Fibroblast of skin of right biceps (primary cell): ENCODE measurements around the gene FANCE.

ENCODE experiments used
- DNase-seq: peaks from one replicate; pipeline ENCODE4 v3.0.0-alpha.2; 2013

FANCE gene

DNA sequence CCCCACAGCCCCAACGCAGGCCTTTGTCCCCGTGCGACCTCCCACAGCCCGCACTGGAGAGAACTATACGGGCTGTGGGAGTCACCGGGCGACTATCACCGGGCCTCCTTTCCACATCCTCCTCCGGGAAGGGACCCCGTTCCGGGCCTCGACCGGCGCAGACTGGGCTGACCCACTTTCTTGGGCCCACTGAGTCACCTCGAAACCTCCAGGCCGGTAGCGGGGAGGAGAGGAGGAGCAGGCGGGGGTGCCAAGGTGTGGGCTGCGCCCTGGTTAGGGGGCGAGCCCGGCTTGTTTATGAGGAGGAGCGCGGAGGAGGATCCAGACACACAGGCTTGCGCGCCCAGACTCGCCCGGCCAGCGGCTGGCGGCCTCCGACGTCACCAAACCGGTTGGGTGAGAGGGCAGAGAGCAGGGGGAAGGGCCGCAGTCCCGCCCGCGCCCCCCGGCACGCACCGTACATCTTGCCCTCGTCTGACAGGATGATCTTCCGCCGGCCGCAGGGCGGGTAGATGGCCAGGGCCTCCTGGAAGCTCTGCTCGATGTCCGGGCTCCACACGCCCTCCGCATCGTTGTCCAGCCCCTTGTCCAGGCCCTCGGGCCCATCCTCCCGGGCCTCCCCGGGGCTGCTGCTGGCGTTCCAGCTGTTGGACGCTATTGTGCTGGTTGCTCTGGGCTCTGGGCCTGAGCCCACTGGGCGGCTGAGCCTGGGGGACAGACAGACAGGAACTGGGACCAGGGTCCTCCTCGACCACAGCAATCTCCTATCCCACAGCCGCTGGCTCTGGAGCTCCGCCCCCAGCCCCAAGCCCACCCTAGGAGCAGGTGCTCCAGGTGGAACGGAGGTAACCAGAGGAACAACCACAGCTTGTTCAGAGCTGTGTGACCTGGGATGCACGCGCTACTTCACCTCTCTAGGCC, 34.1 kb downstream of the FANCE start:
- DNase-seq: no peak

DNA sequence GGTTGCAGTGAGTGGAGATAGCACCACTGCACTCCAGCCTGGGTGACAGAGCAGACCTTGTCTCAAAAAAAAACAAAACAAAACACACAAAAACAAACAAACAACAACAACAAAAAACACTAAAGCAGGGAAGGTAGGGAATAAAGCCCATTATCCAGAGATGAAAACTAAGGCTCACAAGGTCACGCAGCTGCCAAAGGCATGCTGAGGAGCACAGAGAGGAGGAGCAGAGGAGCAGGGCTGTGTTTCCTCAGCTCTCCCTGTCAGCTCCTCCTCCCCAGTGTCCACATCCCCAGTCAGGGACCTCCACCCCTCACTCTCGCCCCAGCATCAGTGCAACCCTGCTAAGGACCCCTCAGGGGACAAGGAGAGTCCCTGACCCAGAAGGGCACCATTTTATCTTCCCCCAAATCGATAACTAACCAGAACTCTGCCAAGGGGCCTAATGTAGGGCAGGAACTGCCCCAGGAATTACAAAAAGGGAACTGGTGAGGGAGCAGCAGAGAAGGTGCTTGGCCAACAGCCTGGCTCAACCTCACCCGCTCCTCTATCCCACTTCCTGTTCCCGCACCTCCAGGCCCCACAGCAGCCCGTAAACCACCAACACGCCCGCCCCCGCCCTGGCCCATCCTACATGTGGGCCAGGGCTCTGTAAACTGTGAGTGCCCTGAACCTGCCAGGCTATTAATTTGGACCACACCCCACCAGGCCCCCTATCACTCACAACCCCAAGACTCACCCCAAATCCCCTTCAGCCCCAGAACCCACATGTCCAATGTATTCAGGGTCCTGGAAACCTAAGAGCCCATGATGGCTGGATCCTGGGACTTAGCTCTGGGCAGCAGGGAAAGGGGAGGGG, 35.7 kb downstream of the FANCE start:
- DNase-seq: peak; percentile 61

DNA sequence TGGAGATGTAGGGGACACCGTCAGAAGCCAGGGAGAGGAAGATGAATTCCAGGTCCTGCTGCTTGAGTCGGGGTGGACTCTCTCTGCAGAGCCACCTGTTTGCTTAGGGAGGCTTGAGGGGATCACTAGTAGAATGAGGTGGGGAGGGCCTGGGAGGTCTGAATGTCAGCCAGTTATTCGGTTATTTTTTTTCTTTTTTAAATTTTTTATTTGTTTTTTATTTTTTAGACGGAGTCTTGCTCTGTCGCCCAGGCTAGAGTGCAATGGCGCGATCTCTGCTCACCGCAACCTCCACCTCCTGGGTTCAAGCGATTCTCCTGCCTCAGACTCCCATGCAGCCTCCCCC, 36.4 kb downstream of the FANCE start:
- DNase-seq: no peak

DNA sequence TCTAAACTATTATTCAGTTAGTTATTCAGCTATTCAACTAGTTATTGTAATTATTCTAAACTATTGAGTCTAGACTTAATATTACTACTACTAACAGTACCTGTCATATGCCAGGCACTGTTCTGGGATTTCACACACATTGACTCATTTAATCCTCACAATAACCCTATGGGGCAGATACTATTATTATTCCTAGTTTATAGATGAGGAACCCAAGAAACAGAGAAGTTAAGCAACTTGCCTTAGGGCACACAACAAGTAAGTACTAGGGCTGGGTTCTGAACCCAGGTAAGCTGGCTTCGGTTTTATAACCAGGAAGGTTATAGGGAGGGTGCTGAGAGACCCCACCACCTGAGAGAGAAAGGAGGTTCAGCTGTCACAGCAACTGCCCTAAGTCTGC, 36.9 kb downstream of the FANCE start:
- DNase-seq: no peak

DNA sequence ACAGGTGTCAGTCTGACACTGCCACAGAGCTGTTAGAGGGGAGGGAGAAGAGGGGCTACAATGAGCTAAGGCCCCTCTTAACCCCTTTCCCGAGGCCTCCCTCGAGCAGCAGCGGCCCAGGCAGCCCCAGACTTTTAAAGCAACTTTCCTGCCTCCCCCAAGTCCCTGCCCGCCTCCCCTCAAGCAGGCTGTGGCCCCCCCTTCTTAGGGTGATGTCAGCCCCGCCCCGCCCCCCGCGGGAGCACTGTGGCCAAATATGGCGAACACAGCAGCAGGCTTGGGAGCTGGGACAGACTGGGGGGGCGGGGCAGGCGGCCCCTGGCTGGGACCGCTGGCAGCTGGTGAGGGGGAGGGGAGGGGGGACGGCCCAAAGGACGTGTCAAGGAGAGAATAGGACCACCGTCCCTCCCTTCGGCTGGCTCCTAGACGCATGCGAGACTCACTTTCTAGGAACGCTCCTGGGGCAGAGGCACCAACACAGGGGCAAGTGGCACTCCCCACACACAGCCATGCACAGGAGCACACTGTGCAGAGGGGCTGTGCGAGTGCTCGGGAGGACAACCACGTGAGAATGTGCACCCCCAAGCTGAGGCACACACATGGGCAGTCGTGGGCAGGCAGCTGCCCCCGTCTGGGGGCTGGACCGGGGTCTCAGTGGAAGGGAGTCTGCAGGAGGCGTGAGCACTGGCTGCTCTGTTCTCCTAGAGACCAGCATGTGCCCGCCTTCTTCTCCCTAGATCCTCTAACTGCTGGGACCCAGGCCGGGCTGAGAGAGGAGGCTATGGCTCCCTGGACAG, 38.1 kb downstream of the FANCE start:
- peak; percentile 95 for DNase-seq

DNA sequence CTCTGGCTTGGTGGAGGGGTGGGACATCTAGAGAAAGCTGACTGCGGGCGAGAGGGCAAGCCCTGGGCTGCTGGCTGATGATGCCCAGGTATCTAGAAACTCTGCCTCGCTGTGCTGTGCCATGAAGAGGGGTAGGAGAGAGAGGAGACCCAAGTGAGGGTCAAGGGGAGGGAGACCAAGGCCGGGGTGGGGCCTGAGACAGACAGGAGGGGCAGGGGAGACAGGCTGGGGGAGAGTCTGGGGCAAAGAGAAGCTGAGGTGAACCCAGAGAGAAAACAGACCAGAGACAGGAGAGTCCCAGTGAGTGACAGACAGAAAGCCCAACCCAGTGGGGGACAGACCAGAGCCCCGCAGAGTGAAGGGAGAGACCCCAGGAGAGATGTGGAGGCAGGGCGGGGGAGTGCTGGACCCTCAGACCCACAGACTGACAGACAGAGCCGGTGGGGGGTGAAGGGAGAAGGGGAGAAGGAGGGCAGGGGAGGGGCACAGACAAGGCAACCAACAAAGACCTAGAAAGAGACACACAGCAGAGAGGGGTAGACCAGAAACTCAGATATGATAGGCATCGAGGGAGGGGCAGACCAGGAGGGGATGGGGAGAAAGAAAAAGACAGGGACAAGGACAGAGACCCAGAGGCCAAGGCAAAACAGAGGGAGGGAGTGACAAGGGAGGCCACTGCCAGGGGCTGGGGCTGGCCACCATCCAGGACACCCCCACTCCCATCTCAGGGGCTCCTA, 38.9 kb downstream of the FANCE start:
- no peak for DNase-seq

DNA sequence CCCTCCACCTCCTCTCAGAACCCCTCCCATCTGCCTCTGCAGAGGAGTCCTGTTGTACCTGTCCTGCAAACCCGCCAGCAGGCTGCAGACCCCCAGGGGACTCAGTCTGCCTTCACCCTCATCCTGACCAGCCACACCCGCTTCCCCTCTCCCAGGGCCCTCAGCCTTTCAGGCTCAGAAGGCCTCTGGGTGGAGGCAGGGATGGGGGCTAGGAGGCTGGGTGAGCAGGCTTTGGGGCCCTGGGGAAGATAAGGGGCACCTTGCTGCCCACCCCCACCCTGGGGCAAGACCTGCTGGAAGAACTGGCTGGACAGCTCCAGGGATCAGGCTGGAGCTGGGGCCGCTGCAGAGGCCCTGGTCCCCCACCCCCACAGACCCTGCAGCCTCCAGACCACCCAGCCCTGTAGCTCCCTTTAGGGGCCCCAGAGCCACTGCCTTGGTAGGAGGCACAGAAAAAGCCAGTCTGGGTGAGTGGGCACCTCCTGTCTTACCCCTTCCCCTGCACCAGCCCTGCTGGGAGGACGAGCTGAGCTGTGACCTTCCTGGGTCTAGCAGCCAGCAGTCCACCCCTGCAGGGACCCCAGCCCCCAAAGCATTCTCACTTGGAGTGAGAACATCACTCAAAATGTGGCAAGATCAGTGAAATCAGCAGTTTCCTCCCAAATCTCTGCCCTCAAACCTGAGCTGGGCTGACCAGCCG, 39.6 kb downstream of the FANCE start:
- no peak for DNase-seq

DNA sequence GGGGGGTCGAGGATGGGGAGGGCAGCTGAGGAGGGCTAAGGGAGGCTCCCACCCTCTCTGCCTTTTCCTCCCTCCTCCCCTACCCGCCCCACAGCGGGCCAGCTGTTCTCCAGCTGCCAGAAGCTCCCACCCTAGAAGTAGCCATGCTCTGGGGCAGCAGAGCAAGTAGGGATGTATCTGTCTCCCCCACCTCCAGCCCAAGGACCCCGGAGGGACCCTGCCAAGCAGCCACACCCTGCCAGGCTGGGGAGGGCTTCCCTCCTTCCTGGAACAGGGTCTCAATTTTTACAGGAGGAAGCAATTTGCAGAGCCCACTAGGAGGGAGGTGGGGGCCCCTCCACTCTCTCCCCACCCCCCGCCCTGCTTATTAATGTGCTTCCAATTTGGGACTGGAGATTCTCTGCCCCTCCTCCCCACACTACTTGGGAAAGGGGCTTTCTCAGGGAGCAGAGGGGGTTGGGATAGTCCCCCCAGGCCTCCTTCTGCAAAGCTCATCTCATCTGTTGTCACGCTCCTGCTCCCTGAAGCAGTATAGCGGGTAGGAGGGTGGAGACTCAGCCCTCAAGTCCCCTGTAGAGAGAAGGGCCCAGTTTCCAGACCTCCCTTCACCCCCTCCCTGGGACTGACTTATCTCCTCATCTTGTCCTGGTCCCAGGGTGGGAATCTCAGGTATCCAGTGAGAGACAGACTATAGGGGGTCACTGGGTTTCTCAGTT, 40.3 kb downstream of the FANCE start:
- no peak for DNase-seq

DNA sequence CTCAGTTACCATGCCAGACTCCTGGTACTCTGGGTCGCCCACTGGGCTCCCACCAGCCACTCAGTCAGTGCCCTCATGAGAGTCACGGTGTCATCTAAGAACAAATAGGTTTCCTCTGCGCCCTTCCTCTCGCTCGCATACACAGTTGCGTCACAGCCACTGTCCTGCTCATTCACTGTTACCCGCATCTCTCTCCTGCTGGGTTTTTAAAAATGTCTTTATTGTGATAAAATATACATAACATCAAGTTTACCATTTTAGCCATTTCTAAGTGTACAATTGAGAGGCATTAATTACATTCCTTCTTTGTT, 40.8 kb downstream of the FANCE start:
- DNase-seq: no peak

DNA sequence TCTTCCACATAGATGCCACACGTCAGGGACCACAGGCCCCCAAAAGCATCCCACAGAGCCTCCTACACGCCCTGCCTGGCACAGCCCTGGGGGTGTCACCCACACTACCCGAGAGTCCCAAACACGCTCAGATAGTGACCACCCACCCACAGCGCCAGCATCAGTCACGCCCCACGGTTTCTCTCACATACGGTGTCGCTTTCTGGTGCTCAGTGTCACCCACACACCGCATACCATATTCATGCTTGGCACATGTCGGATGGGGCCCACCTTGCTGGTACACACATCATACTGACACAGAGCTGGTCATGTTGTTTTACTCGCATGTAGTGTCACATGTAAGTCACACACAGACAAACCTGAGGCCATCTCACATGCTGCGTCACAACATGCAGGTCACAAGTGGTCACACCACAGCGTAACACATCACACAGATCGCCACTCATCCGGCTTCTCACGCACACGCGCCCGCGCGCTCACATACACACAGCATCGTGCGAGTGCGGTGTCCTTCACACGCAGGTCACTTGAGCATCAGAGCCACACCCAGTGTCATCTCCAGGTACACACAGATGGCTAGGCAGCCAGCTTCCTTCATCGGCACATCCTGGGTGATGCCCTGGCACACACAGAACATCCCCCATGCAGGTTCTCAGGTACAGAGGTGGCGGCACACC, 41.3 kb downstream of the FANCE start:
- no peak for DNase-seq

DNA sequence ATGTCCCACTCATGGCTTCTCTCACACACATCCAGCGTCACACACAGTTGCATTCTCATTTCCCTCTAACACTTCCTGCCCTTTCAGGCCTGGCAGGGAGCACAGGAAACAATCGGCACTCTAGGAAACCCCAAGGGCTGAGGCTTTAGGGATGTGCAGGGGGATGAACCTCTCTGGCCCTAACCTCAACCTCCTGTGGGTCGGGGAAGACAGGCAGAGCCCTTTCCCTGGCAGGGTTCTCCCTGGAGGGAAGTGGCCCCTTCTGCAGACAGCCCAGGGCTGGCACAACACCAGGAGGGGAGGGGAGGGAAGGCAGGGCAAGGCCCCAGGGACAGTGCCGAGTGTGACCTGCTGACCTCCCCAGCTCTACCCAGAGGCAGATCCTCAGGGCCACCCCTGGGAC, 42.0 kb downstream of the FANCE start:
- DNase-seq: peak; percentile 50

DNA sequence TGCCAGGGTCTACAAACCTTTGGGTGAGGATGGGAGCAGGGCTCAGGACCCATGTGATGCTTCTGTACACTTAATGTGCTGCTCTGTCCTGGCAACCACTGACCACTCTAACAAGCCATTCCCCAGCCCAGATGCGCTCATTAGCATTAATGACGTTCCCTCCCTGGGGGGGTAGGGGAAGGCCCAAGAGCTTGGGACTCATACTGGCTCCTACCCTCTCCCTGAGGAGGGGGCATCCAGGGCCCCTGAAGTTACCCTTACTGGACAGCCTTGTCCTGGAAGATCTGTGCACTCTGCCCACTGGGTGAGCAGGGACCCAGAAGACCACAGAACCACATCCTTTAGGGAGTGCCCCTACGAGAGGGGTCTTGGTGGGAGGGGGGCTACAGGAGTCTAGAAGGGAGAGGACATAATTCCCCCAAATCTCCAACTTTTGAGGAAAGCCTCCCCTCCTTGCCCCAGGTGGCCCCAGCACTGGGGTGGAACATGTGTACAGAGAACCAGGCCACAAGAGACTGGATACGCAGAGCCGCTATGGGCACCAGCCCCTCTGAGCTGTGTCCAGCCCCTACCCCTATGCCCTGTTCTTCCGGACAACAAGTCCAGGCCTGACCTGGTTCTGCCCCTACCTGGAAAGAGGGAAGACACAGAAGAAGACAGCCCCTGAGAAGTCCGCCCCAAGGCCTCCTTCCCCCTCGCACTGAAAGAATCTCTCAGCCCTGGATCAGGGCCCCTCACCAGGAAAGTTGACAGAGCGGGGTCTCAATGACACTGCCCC, 43.3 kb downstream of the FANCE start:
- no peak for DNase-seq

DNA sequence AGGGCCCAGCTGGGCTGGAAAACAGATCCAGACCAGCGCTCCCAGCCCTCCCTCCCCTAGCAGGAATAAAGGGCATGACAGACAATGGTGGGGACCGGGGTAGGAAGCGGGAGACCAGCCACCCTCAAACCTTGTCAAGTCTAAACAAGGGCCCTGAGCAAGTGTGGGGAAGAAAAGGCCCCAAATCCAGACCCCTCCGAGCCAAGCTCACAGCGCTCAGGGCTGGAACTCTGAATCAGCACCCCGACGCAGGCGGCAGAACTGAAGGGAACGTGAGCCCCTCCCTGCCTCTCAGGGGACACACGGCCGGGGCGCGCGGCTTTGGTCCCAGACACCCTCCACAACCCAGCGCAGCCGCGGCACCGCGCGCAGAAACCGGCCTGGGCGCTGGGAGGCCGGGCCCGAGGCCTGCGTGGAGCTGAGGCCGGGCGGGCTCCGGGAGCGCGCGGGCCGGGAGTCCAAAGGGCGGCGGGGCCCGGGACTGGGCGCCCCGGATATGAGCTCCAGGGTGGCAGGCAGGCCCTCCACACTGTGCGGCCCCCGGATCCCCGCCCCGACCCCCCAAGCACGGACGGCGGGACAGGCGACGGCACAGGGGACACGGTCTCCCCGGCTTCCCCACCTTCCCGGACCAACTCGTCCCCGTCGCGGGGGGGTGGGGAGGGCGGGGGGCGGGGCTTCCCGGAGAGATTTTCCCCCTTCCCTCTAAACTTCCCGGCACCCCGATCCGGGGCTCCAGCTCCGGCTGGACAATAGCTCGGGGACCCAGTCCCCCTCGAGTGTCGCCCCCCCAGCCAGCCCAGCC, 44.1 kb downstream of the FANCE start:
- peak; percentile 53 for DNase-seq

DNA sequence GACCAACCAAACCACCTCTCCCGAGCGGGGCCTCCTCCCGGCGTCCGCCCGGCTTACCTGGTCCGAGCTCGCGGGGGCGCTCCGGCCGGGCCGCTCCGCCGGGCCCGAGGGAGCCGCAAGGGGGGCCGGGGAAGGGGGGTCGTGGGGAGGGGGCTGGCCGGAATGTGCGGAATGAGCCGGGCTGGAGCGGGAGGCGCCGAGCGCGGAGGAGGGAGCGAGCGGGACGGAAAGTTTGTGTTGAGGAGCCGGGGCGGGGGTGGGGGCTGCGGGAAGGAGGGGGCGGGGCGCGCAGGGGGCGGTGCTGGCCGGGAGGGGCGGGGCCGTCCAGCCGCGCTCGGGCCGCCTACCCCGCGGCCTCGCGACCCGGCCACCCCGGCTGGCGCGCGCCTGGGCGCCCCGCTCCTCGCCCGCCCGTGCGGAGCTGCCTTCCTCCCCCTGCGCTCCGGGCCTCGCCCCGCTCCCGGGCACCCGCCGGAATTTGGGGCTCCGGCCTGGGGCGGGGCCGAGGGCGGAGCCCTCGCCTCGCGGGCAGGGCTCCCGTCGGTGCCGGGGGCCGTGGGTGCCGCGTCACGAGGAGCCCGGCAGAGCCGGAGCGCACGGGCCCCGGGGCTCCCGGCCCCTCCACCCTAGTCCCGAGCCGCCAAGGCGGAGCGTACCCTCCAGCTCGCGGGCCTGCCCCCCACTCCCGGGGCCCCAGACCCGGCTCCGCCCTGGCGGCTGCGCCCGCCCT, 44.9 kb downstream of the FANCE start, which contains the start of gene TEAD3:
Gene TEAD3, minus strand, starts transcription at position 239 of the 730 bp plus-strand sequence.
- peak; percentile 79 for DNase-seq

DNA sequence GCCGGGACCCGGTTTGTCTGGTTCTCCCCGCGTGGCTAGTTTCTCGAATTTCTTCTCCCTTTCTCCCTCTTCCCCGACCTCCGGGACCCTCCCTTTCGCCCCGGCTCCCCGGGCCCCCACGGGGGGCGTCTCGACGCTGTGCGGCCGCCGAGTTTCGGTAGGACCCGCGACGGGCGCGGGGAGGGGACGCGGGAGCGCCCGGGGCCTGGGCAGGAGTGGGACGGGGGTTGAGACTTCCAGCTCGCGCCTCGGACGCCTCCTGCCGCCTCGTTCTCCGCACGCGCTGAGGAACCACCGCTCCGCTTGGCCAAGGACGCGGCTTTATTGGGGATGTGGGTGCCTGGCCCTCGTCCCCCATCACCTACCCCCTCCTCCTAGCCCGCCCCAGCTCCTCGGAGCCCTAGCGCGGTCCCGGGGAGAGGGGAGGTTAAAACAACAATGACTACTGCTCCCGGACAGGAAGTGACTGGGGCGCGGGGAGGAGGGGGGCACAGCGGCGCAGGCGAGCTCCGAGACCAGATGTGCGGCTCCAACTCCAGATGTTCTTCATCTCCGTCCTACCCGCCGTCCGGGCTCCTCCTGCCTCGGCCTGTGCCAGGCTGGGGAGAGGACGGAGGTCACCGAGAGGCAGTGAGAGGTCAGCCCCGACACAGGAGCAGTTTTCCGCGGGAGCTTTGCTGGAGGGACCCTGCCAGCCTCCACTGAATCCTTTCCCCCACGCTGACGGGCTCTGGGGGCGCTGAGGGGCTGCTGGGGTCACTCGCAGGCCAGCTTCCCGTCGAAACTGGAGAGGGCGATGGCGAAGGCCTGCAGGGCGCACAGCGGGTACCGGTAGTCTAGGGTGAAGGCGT, 45.7 kb downstream of the FANCE start:
- peak; percentile 82 for DNase-seq

DNA sequence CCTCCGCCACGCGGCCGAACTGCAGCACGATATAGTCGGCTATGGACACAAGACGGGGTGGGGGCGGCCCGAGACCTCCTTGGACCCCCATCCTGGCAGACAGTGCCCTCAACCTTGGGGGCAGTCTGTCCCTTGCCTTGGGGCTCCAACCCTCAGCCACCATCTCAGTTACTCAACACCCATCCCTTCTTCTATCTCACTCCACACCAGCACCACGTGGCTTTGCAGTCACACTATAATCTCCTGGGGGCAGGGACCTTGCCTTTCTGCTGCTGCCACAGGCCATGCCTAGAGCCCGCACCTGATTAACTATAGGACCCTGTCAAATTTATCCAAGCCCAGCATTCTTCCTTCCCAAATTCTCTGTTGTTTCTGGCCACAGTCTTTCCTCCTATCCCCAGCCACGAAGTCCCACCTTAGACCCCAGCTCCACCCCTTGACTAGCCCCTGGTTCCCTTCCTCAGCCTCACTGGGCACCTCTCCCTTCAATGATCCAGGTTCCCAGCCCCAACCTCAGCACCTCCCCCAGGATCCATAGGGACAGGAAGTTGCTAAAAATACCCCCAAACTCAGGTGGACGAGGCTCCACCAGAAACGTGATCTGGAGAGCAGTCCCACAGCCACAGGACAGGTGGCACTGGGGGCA, 46.4 kb downstream of the FANCE start:
- no peak for DNase-seq

DNA sequence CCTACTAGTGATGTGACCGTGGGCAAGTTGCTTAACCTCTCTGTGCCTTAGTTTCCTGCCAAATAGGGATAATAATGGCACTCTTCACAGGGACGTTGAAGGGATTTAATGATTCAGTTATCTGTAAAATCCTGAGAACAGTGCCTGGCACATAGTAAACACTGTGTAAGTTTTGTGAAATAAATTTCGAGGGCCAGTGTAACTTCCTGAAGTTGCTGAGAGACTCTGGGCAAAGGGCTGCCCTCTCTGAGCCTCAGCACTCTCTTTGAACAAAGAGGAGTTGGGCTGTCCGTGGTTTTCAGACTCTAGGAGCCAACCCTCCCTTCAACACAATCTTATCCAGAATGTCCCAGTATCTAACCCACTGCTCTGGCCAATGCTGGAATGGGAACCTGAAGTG, 47.2 kb downstream of the FANCE start:
- DNase-seq: no peak
